GM12874 (cell line): Measurements from ENCODE around the gene NEDD4L.

Experiments
- CTCF ChIP-seq: IDR thresholded peaks from 2 replicates; pipeline ENCODE4 v1.5.1; 2011; ENCODE audit warnings: low read depth, mild to moderate bottlenecking, control low read depth, low read length, moderate library complexity; ENCODE audit not compliant: insufficient read depth

Gene NEDD4L

GRCh38 chr18:58028109-58028784 lies 15.8 kb upstream of the NEDD4L start:
- TF ChIP-seq CTCF: no peak

GRCh38 chr18:58032233-58032632 lies 11.8 kb upstream of the NEDD4L start:
- TF ChIP-seq CTCF: no peak

- no peak for TF ChIP-seq CTCF
Observed at GRCh38 chr18:58033216-58033615, 10.8 kb upstream of the NEDD4L start.

GRCh38 chr18:58034370-58034769 lies 9.7 kb upstream of the NEDD4L start:
- TF ChIP-seq CTCF: no peak

- no peak for TF ChIP-seq CTCF
Observed at GRCh38 chr18:58037163-58037562, 6.9 kb upstream of the NEDD4L start.

- TF ChIP-seq CTCF: no peak
Observed at GRCh38 chr18:58038063-58038462, 6.0 kb upstream of the NEDD4L start.

GRCh38 chr18:58041633-58042032 lies 2.4 kb upstream of the NEDD4L start:
- no peak for TF ChIP-seq CTCF
